HG03159 (cell line): Measurements from ENCODE around the gene TMEM127.
"Not testable (repeated sequence)": the region's sequence is repeated elsewhere in the genome, so short reads cannot be mapped to it uniquely, and the experiment has no call there.

Experiments used
- ATAC-seq: cut with Tn5 transposase; IDR thresholded peaks from one replicate; pipeline ENCODE4 v1.9.1; 2021; ENCODE audit warnings: mild to moderate bottlenecking, moderate library complexity; ENCODE audit not compliant: unreplicated experiment

Gene TMEM127

DNA sequence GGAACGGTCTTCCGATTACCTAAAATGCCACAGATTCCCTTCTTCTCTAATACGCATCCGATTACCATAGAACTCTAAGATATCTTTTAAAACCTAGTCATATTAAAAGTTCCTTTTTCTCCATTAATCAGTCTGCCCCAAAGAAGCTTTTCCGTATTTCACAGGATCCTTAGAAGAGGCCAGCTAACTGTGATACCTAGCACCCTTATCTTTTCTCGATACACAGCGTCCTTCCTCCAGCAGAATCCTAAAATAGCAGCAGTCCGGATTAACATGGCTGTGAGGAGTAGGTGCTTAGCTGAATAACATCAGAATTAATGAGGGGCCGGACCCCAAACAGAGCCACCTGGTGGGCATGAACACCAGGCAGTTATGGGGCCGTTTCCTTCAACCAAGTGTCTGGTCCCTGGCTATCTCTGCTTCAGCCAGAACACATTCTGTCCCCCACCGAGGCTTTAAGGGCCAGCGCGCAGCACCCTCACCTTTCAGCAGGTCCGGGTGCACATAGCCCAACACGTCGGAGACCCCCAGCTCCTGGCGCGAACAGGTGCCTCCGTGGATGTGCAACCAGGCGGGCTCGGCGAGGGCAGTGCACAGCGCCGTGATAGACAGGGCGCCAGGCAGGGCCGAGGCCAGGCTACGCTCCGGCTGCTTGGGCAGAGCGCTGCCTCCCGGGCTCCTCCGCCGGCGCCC lies 995 bp downstream of the TMEM127 start:
- peak; percentile 2 for ATAC-seq

- no peak for ATAC-seq
These were observed 1.7 kb downstream of the TMEM127 start for GRCh38 chr2:96264086-96264485.

GRCh38 chr2:96262306-96262705 lies 3.5 kb downstream of the TMEM127 start:
- ATAC-seq: no peak

- no peak for ATAC-seq
These were observed 4.3 kb downstream of the TMEM127 start for GRCh38 chr2:96261328-96262003.

DNA sequence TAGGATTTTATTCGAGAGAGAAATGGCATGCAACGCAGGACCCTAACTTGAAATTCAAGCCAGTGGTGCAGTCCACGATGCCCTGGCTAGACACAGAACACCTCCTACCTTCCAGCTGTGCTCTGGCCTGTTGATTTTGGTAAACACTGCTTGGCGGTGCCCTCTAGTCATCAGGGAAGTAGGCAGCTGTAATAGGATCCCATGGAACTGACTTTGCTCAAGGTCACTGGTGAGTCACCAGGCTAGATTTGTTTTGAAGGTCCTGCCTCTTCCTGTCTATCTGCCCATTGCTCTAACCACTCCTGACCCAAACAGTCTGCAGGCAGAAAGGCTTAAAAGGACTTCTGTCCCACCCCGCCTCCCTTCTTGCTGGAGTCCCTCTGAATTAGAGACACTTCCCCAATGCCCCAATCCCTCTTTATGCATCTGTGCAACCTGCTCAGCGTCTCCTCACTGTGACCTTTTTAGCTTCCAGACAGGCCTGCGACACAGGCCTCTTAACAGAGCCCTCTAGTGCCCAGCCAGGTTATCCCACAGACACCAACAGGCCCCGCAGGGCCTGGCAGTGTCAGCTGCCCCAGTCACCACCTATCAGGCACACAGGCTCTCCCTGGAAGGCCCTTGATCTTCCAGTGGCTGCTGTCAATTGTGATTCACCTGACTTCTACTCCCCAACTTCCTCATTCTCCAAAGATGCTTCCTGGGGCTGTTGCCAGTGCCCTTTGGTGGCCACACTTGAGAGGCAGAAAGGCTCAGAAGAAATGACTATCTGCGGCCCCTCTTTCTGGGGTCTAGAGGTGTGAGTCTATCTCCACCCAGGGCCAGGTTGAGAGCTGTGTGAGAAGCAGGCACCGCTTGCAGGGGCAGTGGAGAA lies 5.2 kb downstream of the TMEM127 start:
- ATAC-seq: no peak

- no peak for ATAC-seq
These were observed 6.3 kb downstream of the TMEM127 start for GRCh38 chr2:96259497-96259921.

- ATAC-seq: no peak
These were observed 7.4 kb downstream of the TMEM127 start for GRCh38 chr2:96258166-96259022.

DNA sequence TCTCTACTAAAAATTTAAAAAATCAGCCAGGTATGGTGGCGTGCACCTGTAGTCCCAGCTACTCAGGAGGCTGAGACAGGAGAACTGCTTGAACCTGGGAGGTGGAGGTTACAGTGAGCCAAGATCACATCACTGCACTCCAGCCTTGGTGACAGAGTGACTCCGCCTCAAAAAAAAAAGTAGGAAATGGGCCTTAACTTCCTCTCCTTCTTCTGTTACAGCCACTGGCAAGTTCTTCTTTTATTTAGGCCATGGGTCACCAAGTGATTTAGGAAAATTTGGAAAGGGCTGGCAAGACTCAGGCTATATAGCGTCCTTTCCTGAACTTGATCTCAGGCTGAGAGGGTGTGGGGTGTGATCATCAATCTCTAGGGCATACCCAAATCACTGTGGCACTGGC lies 8.1 kb downstream of the TMEM127 start:
- not testable (repeated sequence) for ATAC-seq

DNA sequence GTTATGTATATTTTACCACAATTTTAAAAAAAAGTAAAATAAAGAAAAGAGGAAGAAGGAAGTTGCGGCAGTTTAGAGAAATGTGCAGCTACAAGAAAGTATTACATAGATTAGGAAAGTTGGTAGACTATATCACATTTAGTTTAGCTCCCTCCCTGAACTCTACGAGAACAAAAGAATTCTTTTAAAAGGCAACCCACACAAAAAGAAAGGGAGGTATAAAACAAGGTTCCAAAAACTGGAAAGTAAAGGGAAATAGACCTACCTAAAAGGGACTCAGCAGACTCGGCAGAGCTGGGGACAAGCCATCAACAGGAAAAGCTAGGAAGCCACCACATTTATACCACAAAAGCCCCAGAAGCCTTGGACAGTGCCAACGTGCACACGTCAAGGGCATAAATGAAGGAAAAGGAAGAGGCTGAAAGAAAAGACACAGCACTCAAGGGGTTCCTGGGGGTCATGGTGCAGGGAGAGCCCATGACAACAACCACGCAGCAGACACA lies 9.1 kb downstream of the TMEM127 start:
- ATAC-seq: no peak

DNA sequence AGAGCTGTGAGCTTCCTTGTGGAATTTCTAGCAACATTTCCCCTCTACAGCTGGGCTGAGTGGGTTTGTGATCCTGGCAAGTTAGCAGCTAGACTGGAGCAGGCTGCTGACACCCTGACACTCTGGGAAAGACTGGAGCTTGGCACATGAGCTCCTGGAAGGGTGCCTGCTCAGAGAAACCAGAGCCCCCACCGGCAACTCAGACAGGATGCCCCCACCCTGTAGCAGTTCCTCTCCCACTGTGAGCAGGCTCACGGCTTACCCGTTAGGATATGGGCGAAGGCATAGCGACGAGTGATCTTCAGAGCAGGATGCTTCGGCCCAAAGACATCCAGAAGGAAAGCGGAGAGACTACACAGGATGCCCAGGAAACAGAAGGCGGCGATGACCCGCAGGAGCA lies 11.2 kb downstream of the TMEM127 start:
- ATAC-seq: no peak

DNA sequence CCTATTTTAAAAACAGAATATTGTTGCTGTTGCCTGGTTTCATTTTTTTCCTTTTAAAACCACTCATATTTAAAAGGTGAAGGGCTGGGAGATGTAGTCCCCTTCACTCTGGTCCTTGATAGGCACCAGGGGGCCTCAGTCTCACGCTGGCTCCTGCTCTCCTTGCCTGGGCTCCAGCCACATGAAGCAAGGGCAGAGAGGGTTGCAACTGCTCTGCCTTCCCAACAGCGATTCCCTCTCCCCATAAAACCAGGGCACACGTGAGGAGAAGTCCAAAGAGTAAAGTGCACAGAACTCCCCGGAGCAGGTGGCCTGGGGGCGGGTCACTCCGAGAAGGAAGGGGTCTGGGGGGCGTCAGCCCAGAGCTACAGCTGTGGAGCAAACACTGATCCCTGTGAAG lies 12.8 kb downstream of the TMEM127 start:
- ATAC-seq: no peak

DNA sequence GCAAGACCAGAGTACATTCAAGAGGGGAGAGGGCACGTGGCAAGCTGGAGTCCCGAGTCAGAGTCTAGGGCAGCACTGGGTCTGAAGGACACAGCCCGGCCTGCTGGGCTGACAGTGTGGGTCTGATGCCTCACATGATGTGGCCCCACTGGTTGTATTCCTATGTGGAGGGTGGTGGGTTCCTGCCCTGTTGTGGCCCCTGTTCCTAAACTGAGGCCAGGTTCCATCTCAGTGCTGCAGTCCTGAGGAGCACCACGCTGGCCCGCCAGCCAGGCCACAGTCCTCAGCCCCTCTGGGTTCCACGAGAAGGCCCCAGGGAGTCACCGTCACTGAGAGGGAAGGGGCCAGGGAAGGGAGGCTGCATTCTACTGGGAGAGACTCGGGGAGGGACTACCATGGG lies 13.3 kb downstream of the TMEM127 start:
- ATAC-seq: no peak

DNA sequence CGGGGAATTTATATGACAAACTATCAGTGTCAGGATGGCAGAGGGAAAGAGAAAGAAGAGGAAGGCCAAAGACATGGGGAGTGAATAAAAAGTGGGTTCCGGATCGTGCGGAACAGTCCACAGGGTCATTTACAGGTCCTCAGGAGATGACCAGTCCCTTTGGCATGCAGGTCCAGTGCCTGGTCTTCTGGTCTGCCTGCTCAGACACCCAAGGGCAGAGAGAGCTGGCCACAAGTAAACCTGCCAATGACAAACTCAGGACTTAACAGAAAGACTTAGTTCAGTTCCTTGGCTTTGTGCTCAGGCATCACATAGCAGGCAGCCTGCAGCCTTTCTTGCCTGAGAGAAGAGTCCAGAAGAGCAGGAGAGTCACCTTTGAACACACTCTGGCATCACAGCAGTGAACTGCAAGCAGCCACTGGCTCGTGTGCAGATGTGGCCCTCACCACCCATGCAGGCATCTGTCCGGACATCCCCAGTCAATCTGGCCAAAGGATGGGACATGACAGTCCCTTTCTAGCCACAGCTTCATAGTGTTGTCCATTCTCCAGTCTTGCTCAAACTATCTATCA lies 14.0 kb downstream of the TMEM127 start:
- ATAC-seq: no peak

- no peak for ATAC-seq
These were observed 15.6 kb downstream of the TMEM127 start for GRCh38 chr2:96250188-96250587.

- ATAC-seq: no peak
These were observed 16.1 kb downstream of the TMEM127 start for GRCh38 chr2:96249654-96250053.

GRCh38 chr2:96248624-96249023 lies 17.2 kb downstream of the TMEM127 start:
- no peak for ATAC-seq

GRCh38 chr2:96247896-96248295 lies 17.9 kb downstream of the TMEM127 start:
- no peak for ATAC-seq

- no peak for ATAC-seq
These were observed 18.8 kb downstream of the TMEM127 start for GRCh38 chr2:96247009-96247408.

DNA sequence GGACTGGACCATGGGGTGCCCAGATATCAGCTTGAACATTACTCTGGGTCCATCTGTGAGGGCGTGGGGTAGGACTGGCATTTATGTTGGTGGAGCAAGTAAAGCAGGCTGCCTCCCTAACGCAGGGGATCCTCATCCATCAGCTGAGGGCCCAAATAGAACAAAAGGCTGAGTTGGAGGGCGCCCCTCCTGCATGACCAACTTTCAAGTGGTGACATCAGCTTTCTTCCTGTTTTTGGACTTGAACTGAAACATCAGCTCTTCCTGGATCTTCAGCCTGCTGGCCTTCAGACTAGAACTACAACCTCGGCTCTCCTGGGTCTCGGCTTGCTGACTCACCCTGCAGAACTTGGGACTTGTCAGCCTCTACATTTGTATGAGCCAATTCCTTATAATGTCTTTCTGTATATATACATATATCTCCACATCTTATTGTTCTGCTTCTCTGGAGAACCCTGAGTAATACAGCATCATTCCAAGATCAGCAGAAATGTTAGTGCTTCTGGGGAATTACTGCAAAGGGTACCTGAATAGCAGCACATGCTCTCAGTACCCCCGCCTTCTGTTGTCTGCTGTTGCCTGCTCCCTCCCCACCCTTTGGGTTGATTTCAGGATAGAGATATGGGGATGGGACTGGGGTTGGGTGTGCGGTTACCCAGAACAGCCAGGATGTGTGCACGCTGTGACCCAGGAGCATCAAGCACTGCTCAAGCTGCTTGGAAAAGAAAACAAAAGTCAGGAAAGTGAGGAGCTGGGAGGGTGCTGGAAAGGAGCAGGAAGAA lies 20.0 kb downstream of the TMEM127 start:
- no peak for ATAC-seq
